ENCODE results near the gene EXOC7. TPM values are rescaled to one million over a fixed set of nuclear protein-coding genes. Genes with fewer than 3 reads are reported as not detected.

The EXOC7 gene
- total RNA-seq, 1 experiment from 2014 or later, result 114 TPM

- ChIA-PET CTCF (interaction anchor here (0.9 to 1.9 kb wide), 7 partner anchors 11 to 173 kb away, joined by 3 to 5 read pairs (median 4); partner anchors contain the start of gene FOXJ1), POLR2A (no interaction called here), RAD21 (ENCODE audit: low non-redundant PET in 1 of 2, low total read pairs in 2 of 2, uncharacterized antibody in 2 of 2, unreplicated experiment in 2 of 2) (no interaction called here)
- Histone ChIP-seq H3K27me3 (ENCODE audit: insufficient read depth, low read length) (no peaks in the 10 kb centered on the region), H3K9me2 (ENCODE audit: insufficient read depth) (no peaks in the 10 kb centered on the region), H3K9ac (ENCODE audit: low read length) (no peak overlapping the region), H3K9me3 (ENCODE audit: control insufficient read depth in 1 of 2, insufficient read depth in 1 of 2, low read depth in 1 of 2, low read length in 2 of 2) (no peaks in the 10 kb centered on the region), H3K36me3 (ENCODE audit: control insufficient read depth in 1 of 2, insufficient read depth in 2 of 2, low read length in 2 of 2) (peaks cover 2 to 3% of the 10 kb centered on the region in 2 experiments; a peak in 2 of 4 replicates), H3K79me2 (ENCODE audit: insufficient read depth, low read length) (peaks cover 19% of the 10 kb centered on the region), H4K20me1 (ENCODE audit: insufficient read depth) (no peaks in the 10 kb centered on the region), H3K27ac (ENCODE audit: low read depth, low read length) (no peak overlapping the region), H2AFZ (ENCODE audit: low read depth, low read length, poor library complexity, severe bottlenecking) (no peak overlapping the region), H3K4me1 (ENCODE audit: control insufficient read depth in 1 of 2, insufficient read depth in 2 of 2, low read length in 2 of 2) (peaks cover 12 to 26% of the 10 kb centered on the region in 2 experiments), H3K4me3 (replicated peaks in 1 of 2; ENCODE audit: low read depth in 1 of 2, low read length in 2 of 2) (no peak overlapping the region), H3K4me2 (ENCODE audit: low read length) (no peak overlapping the region)
- no TSS peak for BruUV-seq (replicated peaks)
- intact Hi-C loops (cut with micrococcal nuclease), result loop anchor here (2.0 to 10.0 kb wide), 2 partner anchors 92 to 202 kb away; partner anchors contain the start of gene MRPL38
- no peak for ATAC-seq
- no peak for TF ChIP-seq ELF1 (IDR thresholded peaks at IDR 0.05; ENCODE audit: borderline replicate concordance, low read depth)
- TF ChIP-seq POLR2A (IDR thresholded peaks at IDR 0.05; ENCODE audit: borderline replicate concordance, extremely low read depth, insufficient read depth, insufficient read length), result no peak
- no peak for TF ChIP-seq ZNF274 (IDR thresholded peaks at IDR 0.05; ENCODE audit: low read depth, low read length)
- TF ChIP-seq EGR1 (IDR thresholded peaks at IDR 0.05; ENCODE audit: low read depth), result no peak
- DNase-seq (ENCODE audit: low read depth, low spot score), result no peak
These were observed 3.1 kb upstream of the EXOC7 start for GRCh38 chr17:76106703-76107102.

DNA sequence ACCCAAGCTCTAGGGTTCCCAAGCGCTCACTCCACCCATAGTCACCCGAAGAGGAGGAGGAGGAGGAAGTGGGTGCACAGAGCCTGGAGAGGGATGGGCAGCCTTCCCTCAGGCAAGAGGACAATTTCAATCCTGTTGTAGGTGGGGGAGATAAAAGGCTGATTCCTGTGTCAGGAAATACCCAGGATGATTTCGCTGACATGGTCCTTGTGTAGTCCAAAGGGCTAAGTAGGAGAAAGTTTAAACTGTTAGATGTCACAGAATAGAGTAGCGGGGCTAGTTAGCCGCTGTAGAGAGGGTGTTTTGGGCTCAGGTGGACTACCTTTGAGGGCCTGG is 1.3 kb upstream of the EXOC7 start:
- Histone ChIP-seq H3K27me3 (ENCODE audit: insufficient read depth, low read length) (no peaks in the 10 kb centered on the region), H3K9me3 (ENCODE audit: control insufficient read depth in 1 of 2, insufficient read depth in 1 of 2, low read depth in 1 of 2, low read length in 2 of 2) (no peaks in the 10 kb centered on the region), H2AFZ (ENCODE audit: low read depth, low read length, poor library complexity, severe bottlenecking) (no peak overlapping the region), H3K4me3 (replicated peaks in 1 of 2; ENCODE audit: low read depth in 1 of 2, low read length in 2 of 2) (peak overlapping the region; percentile 78 to 95), H3K27ac (ENCODE audit: low read depth, low read length) (peak overlapping the region; percentile 89), H3K79me2 (ENCODE audit: insufficient read depth, low read length) (peaks cover 26% of the 10 kb centered on the region), H3K9me2 (ENCODE audit: insufficient read depth) (no peaks in the 10 kb centered on the region), H3K4me1 (ENCODE audit: control insufficient read depth in 1 of 2, insufficient read depth in 2 of 2, low read length in 2 of 2) (peaks cover 12 to 26% of the 10 kb centered on the region in 2 experiments), H3K36me3 (ENCODE audit: control insufficient read depth in 1 of 2, insufficient read depth in 2 of 2, low read length in 2 of 2) (peaks cover 14 to 18% of the 10 kb centered on the region in 2 experiments; a peak in 3 of 4 replicates), H3K9ac (ENCODE audit: low read length) (peak overlapping the region; percentile 77), H3K4me2 (ENCODE audit: low read length) (peak overlapping the region; percentile 85), H4K20me1 (ENCODE audit: insufficient read depth) (no peaks in the 10 kb centered on the region)
- intact Hi-C loops (cut with micrococcal nuclease), result loop anchor here (5.0 to 10.0 kb wide), 2 partner anchors 78 to 200 kb away; partner anchors contain the start of genes EVPL and MRPL38
- TF ChIP-seq ZBTB33 (IDR thresholded peaks at IDR 0.05; ENCODE audit: extremely low read depth, insufficient replicate concordance, low read length), result no peak
- DNase-seq (ENCODE audit: low read depth, low spot score), result no peak
- CTCF ChIA-PET, result interaction anchor here (1.2 to 3.1 kb wide), 3 partner anchors 91 to 175 kb away, joined by 3 to 17 read pairs (median 5); no protein-coding TSS in a partner anchor
- no TSS peak for BruUV-seq (replicated peaks)
- RAD21 ChIA-PET (ENCODE audit: low non-redundant PET in 1 of 2, low total read pairs in 2 of 2, uncharacterized antibody in 2 of 2, unreplicated experiment in 2 of 2), result no interaction called here
- POLR2A ChIA-PET, result interaction anchor here (1.3 to 2.6 kb wide), 4 partner anchors 10 to 166 kb away, joined by 3 to 10 read pairs (median 3); partner anchors contain the start of gene EVPL
- no peak for ATAC-seq
